Measurements from ENCODE around the gene SPATA32. TPM values are rescaled to one million over a fixed set of nuclear protein-coding genes. Genes with fewer than 3 reads are reported as not detected.

Gene SPATA32
- total RNA-seq, 1 donor: not detected

DNA sequence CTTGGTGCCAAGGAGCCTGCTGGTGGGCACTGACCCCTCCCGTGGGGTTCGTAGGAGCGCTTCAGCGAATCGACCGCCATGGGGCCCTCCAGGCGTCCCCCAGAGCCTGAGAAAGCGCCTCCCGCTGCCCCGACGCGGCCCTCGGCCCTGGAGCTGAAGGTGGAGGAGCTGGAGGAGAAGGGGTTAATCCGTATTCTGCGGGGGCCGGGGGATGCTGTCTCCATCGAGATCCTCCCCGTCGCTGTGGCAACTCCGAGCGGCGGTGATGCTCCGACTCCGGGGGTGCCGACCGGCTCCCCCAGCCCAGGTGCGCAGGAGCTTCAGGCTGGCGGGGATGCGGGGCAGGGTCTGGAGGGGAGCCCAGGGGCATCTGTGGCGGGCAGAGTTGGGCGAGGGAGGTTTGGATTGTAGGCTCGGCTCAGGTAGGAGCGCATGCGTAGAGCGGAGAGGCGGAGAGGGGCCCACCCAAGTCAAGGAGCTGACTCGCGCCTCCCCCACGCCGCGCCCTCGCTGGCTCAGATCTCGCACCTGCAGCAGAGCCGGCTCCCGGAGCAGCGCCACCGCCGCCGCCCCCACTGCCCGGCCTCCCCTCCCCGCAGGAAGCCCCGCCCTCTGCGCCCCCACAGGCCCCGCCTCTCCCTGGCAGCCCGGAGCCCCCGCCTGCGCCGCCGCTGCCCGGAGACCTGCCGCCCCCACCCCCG is 20.4 kb downstream of the SPATA32 start:
- Histone ChIP-seq H3K4me3 (ENCODE audit: insufficient read depth, low read length) (no peak overlapping the region), H3K9me3 (ENCODE audit: low read depth, low read length) (no peaks in the 10 kb centered on the region), H3K27ac (ENCODE audit: low read depth, low read length) (no peak overlapping the region), H2AFZ (ENCODE audit: low read length) (no peak overlapping the region), H4K20me1 (ENCODE audit: insufficient read depth, low read length) (no peaks in the 10 kb centered on the region), H3K36me3 (ENCODE audit: insufficient read depth, low read length) (no peaks in the 10 kb centered on the region), H3K4me2 (ENCODE audit: insufficient read depth, low read length) (no peak overlapping the region), H3K27me3 (ENCODE audit: insufficient read depth, low read length) (peaks cover 20% of the 10 kb centered on the region), H3K79me2 (ENCODE audit: insufficient read depth, low read length) (no peaks in the 10 kb centered on the region), H3K4me1 (ENCODE audit: insufficient read depth, low read length) (peaks cover 16% of the 10 kb centered on the region)
- no peak for DNase-seq (ENCODE audit: insufficient read length, low spot score, missing footprints)
- TF ChIP-seq, protein P1, sequence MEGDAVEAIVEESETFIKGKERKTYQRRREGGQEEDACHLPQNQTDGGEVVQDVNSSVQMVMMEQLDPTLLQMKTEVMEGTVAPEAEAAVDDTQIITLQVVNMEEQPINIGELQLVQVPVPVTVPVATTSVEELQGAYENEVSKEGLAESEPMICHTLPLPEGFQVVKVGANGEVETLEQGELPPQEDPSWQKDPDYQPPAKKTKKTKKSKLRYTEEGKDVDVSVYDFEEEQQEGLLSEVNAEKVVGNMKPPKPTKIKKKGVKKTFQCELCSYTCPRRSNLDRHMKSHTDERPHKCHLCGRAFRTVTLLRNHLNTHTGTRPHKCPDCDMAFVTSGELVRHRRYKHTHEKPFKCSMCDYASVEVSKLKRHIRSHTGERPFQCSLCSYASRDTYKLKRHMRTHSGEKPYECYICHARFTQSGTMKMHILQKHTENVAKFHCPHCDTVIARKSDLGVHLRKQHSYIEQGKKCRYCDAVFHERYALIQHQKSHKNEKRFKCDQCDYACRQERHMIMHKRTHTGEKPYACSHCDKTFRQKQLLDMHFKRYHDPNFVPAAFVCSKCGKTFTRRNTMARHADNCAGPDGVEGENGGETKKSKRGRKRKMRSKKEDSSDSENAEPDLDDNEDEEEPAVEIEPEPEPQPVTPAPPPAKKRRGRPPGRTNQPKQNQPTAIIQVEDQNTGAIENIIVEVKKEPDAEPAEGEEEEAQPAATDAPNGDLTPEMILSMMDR (IDR thresholded peaks at IDR 0.05; ENCODE audit: extremely low read depth, low read depth, low read length): no peak

- Histone ChIP-seq H3K4me2 (ENCODE audit: insufficient read depth, low read length) (no peak overlapping the region), H3K36me3 (ENCODE audit: insufficient read depth, low read length) (no peaks in the 10 kb centered on the region), H3K27me3 (ENCODE audit: insufficient read depth, low read length) (peaks cover 14% of the 10 kb centered on the region), H3K79me2 (ENCODE audit: insufficient read depth, low read length) (no peaks in the 10 kb centered on the region), H2AFZ (ENCODE audit: low read length) (no peak overlapping the region), H3K4me3 (ENCODE audit: insufficient read depth, low read length) (no peak overlapping the region), H3K4me1 (ENCODE audit: insufficient read depth, low read length) (peaks cover 16% of the 10 kb centered on the region), H3K9me3 (ENCODE audit: low read depth, low read length) (no peaks in the 10 kb centered on the region), H4K20me1 (ENCODE audit: insufficient read depth, low read length) (no peaks in the 10 kb centered on the region), H3K27ac (ENCODE audit: low read depth, low read length) (peak overlapping the region; percentile 33)
- no peak for DNase-seq (ENCODE audit: insufficient read length, low spot score, missing footprints)
- TF ChIP-seq, protein P1 (IDR thresholded peaks at IDR 0.05; ENCODE audit: extremely low read depth, low read depth, low read length): no peak
Observed at GRCh38 chr17:45240905-45241327, 21.0 kb downstream of the SPATA32 start.

GRCh38 chr17:45238155-45238774 is 23.6 kb downstream of the SPATA32 start:
- H3K4me3 ChIP-seq (ENCODE audit: insufficient read depth, low read length): no peak overlapping the region
- H3K27me3 ChIP-seq (ENCODE audit: insufficient read depth, low read length): peaks cover 14% of the 10 kb centered on the region
- no peak for DNase-seq (ENCODE audit: insufficient read length, low spot score, missing footprints)
- no peaks in the 10 kb centered on the region for H3K36me3 ChIP-seq (ENCODE audit: insufficient read depth, low read length)
- H3K4me2 ChIP-seq (ENCODE audit: insufficient read depth, low read length): no peak overlapping the region
- H3K27ac ChIP-seq (ENCODE audit: low read depth, low read length): no peak overlapping the region
- no peaks in the 10 kb centered on the region for H3K9me3 ChIP-seq (ENCODE audit: low read depth, low read length)
- TF ChIP-seq, protein P1 (IDR thresholded peaks at IDR 0.05; ENCODE audit: extremely low read depth, low read depth, low read length): no peak
- H3K79me2 ChIP-seq (ENCODE audit: insufficient read depth, low read length): no peaks in the 10 kb centered on the region
- H3K4me1 ChIP-seq (ENCODE audit: insufficient read depth, low read length): peaks cover 21% of the 10 kb centered on the region
- no peak overlapping the region for H2AFZ ChIP-seq (ENCODE audit: low read length)
- H4K20me1 ChIP-seq (ENCODE audit: insufficient read depth, low read length): no peaks in the 10 kb centered on the region

DNA sequence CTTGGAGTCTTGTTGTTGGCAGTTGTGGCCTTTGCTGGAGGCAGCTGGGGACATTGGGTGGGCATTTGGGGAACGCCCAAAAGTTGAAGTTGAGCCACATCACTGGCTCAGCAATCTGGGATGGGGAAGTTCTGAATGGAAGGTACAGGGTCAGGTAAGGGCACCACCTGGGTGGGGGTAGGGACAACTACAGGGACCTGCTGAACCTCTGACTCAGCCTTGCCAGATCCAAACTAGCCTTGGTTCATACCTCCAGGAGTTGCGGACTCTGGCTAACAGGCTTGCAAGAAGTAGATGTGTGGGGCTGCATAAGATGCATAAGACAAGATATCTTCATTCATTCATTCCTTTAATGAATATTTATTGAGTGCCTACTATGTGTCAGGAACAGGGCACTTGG is 24.2 kb downstream of the SPATA32 start:
- Histone ChIP-seq H3K79me2 (ENCODE audit: insufficient read depth, low read length) (no peaks in the 10 kb centered on the region), H3K36me3 (ENCODE audit: insufficient read depth, low read length) (no peaks in the 10 kb centered on the region), H3K4me1 (ENCODE audit: insufficient read depth, low read length) (peaks cover 21% of the 10 kb centered on the region), H3K27ac (ENCODE audit: low read depth, low read length) (no peak overlapping the region), H2AFZ (ENCODE audit: low read length) (no peak overlapping the region), H3K9me3 (ENCODE audit: low read depth, low read length) (no peaks in the 10 kb centered on the region), H3K4me3 (ENCODE audit: insufficient read depth, low read length) (no peak overlapping the region), H4K20me1 (ENCODE audit: insufficient read depth, low read length) (no peaks in the 10 kb centered on the region), H3K27me3 (ENCODE audit: insufficient read depth, low read length) (peaks cover 11% of the 10 kb centered on the region), H3K4me2 (ENCODE audit: insufficient read depth, low read length) (no peak overlapping the region)
- TF ChIP-seq, protein P1 (IDR thresholded peaks at IDR 0.05; ENCODE audit: extremely low read depth, low read depth, low read length): no peak
- DNase-seq (ENCODE audit: insufficient read length, low spot score, missing footprints): no peak
